SK-N-MC (cell line): ENCODE measurements around the gene DUSP9.

Experiments
- EZH2 ChIP-seq: fragments of 200-600 bp; sonication (generic); IDR thresholded peaks from one replicate; pipeline ENCODE4 v1.6.1; 2017; ENCODE audit warnings: antibody characterized with exemption
- FOXP2 ChIP-seq: optimal IDR thresholded peaks from 2 replicates; pipeline ENCODE3; 2011; ENCODE audit warnings: mild to moderate bottlenecking, moderate library complexity; ENCODE audit not compliant: insufficient read depth; ENCODE audit errors: extremely low read length, control extremely low read depth
- POLR2AphosphoS5 ChIP-seq: IDR thresholded peaks from 2 replicates; pipeline ENCODE4 v1.6.1; 2012; ENCODE audit warnings: mild to moderate bottlenecking, low read depth, low read length, borderline replicate concordance

DNA sequence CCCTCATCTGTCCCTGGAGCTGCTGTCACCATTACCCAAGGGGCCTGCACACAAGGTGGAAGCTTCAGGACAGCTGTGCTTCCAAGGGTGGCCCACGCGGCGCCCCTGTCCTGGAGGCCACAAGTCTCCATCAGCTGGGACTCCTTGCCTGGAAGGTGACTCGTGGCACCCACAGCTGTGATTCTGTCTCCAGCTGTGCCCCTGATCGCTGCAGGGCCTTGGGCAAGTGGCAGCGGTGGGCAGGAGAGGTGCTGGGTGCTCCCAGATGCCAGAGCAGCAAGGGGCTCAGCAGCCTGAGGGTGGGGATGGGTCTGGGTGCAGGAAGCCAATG, 9.0 kb upstream of the DUSP9 start:
- no peak for TF ChIP-seq POLR2AphosphoS5
- no peak for TF ChIP-seq EZH2
- no peak for TF ChIP-seq FOXP2
